HepG2 (cell line): ENCODE data around the gene SRSF12. TPM values are rescaled to one million over a fixed set of nuclear protein-coding genes. Genes with fewer than 3 reads are reported as not detected.

Source experiments
- ARID3A ChIP-seq: IDR thresholded peaks from 2 replicates; pipeline ENCODE4 v1.6.1; 2012; ENCODE audit warnings: low read depth, low read length, improper control_type of control experiment
- BATF2 ChIP-seq: sonication (generic); formaldehyde crosslinking; IDR thresholded peaks from 2 replicates; pipeline ENCODE4 v1.8.0; 2022; ENCODE audit warnings: mild to moderate bottlenecking, missing genetic modification reagents, moderate library complexity
- ELF4 ChIP-seq: sonication (generic); formaldehyde crosslinking; IDR thresholded peaks from 2 replicates; pipeline ENCODE4 v1.5.0; 2020; ENCODE audit warnings: missing genetic modification reagents, mild to moderate bottlenecking, moderate library complexity, borderline replicate concordance
- HMG20B ChIP-seq: conservative IDR thresholded peaks from 2 replicates; pipeline ENCODE4 v1.6.1; 2016; ENCODE audit warnings: missing genetic modification reagents, missing compliant biosample characterization
- HNF4A ChIP-seq: sonication (generic); formaldehyde crosslinking; IDR thresholded peaks from 2 replicates; pipeline ENCODE4 v1.4.0; 2020; ENCODE audit warnings: missing genetic modification reagents
- HNRNPUL1 ChIP-seq: fragments of 200-400 bp; formaldehyde crosslinking; IDR thresholded peaks from 2 replicates; pipeline ENCODE4 v1.6.1; 2017; ENCODE audit warnings: low read depth, mild to moderate bottlenecking, low read length, moderate library complexity
- KLF6 ChIP-seq: IDR thresholded peaks from 2 replicates; pipeline ENCODE4 v1.8.0; 2016; ENCODE audit warnings: missing biosample characterization, missing genetic modification reagents
- NFIC ChIP-seq: IDR thresholded peaks from 2 replicates; pipeline ENCODE4 v1.6.1; 2012; ENCODE audit warnings: mild to moderate bottlenecking, low read length, inconsistent platforms
- NR2F6 ChIP-seq, 2 experiments: IDR thresholded peaks; 2 replicates each; pipeline ENCODE4 v1.6.1; 2016; ENCODE audit warnings: antibody characterized with exemption in 1 of 2, mild to moderate bottlenecking in 1 of 2
- PHF21A ChIP-seq: sonication (generic); formaldehyde crosslinking; IDR thresholded peaks from 2 replicates; pipeline ENCODE4 v1.5.0; 2020; ENCODE audit warnings: mild to moderate bottlenecking, missing genetic modification reagents
- PITX1 ChIP-seq: sonication (generic); formaldehyde crosslinking; IDR thresholded peaks from 2 replicates; pipeline ENCODE4 v1.5.1; 2020; ENCODE audit warnings: mild to moderate bottlenecking, missing genetic modification reagents
- RBM39 ChIP-seq: fragments of 200-400 bp; formaldehyde crosslinking; IDR thresholded peaks from one replicate; pipeline ENCODE4 v1.6.1; 2018; ENCODE audit warnings: antibody characterized with exemption, mild to moderate bottlenecking, low read depth, low read length; ENCODE audit not compliant: poor library complexity, severe bottlenecking
- SMAD1 ChIP-seq: sonication (generic); formaldehyde crosslinking; IDR thresholded peaks from 2 replicates; pipeline ENCODE4 v1.4.0; 2020; ENCODE audit warnings: missing genetic modification reagents, low read depth, mild to moderate bottlenecking, borderline replicate concordance
- TARDBP ChIP-seq: sonication (generic); formaldehyde crosslinking; IDR thresholded peaks from 2 replicates; pipeline ENCODE4 v1.8.0; 2022; ENCODE audit warnings: mild to moderate bottlenecking, missing genetic modification reagents
- ZFX ChIP-seq: sonication (generic); formaldehyde crosslinking; IDR thresholded peaks from 2 replicates; pipeline ENCODE4 v1.4.0; 2020; ENCODE audit warnings: mild to moderate bottlenecking, low read depth, missing genetic modification reagents, moderate library complexity
- ZMYM3 ChIP-seq: sonication (generic); formaldehyde crosslinking; IDR thresholded peaks from 2 replicates; pipeline ENCODE4 v1.5.1; 2020; ENCODE audit warnings: mild to moderate bottlenecking, missing genetic modification reagents
- ZNF512B ChIP-seq: sonication (generic); formaldehyde crosslinking; IDR thresholded peaks from 2 replicates; pipeline ENCODE4 v1.5.1; 2020; ENCODE audit warnings: missing genetic modification reagents, mild to moderate bottlenecking, borderline replicate concordance
- ZNF644 ChIP-seq: IDR thresholded peaks from 2 replicates; pipeline ENCODE4 v1.6.1; 2016; ENCODE audit warnings: low read depth
- polyA plus RNA-seq, 8 experiments: library from polyadenylated mRNA; depleted of rRNA in 3 of 8; stranded (reverse) in 7 of 8; unstranded in 1 of 8; fragments of >200 nt; fragmentation: Illumina TruSeq in 4 of 8; extraction: Trizol in 4 of 8; gene quantifications; 2 replicates each; pipeline versions ENCODE4 v1.2.1 to v1.2.3, GENCODE V29; 2011 to 2016; ENCODE audit warnings: low read depth in 4 of 8, missing spikeins in 1 of 8, mixed read lengths in 1 of 8; ENCODE audit not compliant: insufficient read depth in 1 of 8
- total RNA-seq, 5 experiments: library from RNA; depleted of rRNA; stranded (reverse); fragments of >200 nt; fragmentation: Illumina TruSeq; extraction: Trizol; gene quantifications; 2 replicates each; pipeline ENCODE4 v1.2.3, GENCODE V29; 2016; ENCODE audit warnings: low read depth in 1 of 5
- TF ChIP-seq, protein P1 (sequence below): sonication (generic); formaldehyde crosslinking; IDR thresholded peaks from 2 replicates; pipeline ENCODE4 v1.4.0; 2020; ENCODE audit warnings: missing genetic modification reagents
- TF ChIP-seq, protein P2 (sequence below): sonication (generic); formaldehyde crosslinking; IDR thresholded peaks from 2 replicates; pipeline ENCODE4 v1.4.0; 2020; ENCODE audit warnings: missing genetic modification reagents

SRSF12 gene
- total and polyA plus RNA-seq, 2 of the 13 experiments (the other 11 are each of a cell fraction or from before 2014, with no cell fraction given) = 1.7 to 1.9 TPM

DNA sequence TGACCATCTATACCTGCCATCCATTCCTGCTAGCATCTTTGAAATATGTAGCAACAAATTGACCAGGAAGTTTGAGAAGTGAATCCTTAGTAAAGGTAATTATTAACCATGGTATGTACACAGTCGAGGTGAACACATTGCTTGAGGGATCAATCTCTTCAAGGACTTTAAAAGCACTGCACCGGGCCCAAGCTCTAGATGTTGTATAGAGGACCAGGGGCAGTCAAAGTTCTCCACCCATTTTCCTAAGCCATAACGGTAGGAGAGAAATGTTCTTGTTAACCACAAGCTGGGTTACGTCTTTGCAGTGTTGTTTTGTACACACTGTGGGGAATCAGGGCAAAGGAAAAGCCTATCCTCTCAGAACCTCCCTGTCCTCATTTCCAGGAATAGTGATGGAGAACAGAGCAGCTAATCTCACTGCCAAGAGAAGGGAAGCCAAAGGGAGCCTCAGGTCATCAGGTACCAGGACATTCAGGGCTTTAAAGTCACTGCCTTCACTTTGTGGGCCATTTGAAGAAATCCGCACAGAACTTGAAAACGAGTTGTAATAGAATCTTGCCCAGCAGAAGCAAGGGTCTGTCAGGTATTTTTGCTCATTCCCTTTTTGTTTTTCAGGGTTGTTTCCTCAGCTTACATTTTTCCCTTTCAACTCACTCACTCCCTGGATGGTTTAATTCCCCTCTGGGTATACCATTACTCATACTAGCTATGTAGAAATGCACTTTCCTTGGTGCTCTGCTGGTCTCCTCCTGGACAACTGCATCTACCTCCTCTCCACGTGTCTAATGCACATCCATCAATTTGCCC lies 22.7 kb upstream of the SRSF12 start (continued):
- TF ChIP-seq, protein P1, sequence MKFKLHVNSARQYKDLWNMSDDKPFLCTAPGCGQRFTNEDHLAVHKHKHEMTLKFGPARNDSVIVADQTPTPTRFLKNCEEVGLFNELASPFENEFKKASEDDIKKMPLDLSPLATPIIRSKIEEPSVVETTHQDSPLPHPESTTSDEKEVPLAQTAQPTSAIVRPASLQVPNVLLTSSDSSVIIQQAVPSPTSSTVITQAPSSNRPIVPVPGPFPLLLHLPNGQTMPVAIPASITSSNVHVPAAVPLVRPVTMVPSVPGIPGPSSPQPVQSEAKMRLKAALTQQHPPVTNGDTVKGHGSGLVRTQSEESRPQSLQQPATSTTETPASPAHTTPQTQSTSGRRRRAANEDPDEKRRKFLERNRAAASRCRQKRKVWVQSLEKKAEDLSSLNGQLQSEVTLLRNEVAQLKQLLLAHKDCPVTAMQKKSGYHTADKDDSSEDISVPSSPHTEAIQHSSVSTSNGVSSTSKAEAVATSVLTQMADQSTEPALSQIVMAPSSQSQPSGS (CRISPR knock-in tag) = 0 out of 2 replicates have a peak, but pooled peaks have one; percentile 46
- no peak for TF ChIP-seq SMAD1 (CRISPR knock-in tag)
- TF ChIP-seq, protein P2, sequence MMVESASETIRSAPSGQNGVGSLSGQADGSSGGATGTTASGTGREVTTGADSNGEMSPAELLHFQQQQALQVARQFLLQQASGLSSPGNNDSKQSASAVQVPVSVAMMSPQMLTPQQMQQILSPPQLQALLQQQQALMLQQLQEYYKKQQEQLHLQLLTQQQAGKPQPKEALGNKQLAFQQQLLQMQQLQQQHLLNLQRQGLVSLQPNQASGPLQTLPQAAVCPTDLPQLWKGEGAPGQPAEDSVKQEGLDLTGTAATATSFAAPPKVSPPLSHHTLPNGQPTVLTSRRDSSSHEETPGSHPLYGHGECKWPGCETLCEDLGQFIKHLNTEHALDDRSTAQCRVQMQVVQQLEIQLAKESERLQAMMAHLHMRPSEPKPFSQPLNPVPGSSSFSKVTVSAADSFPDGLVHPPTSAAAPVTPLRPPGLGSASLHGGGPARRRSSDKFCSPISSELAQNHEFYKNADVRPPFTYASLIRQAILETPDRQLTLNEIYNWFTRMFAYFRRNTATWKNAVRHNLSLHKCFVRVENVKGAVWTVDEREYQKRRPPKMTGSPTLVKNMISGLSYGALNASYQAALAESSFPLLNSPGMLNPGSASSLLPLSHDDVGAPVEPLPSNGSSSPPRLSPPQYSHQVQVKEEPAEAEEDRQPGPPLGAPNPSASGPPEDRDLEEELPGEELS (CRISPR knock-in tag) = peak; percentile 64
- TF ChIP-seq KLF6 (CRISPR knock-in tag) = 0 out of 2 replicates have a peak, but pooled peaks have one; percentile 48
- TF ChIP-seq ZFX (CRISPR knock-in tag) = peak; percentile 44; the same call in 1 of the 2 replicates
- 0 out of 2 replicates have a peak, but pooled peaks have one; percentile 13 for TF ChIP-seq ZNF644
- no peak for TF ChIP-seq ELF4 (CRISPR knock-in tag)
- TF ChIP-seq ARID3A = no peak
- TF ChIP-seq NFIC = peak; percentile 73
- no peak for TF ChIP-seq BATF2 (CRISPR knock-in tag)
- peak; percentile 77; the same call in 1 of the 2 replicates for TF ChIP-seq PITX1 (CRISPR knock-in tag)
- peak; percentile 79; the same call in 1 of the 2 replicates for TF ChIP-seq TARDBP (CRISPR knock-in tag)
- peak; percentile 58 for TF ChIP-seq HNF4A
- TF ChIP-seq NR2F6 (IDR thresholded peaks at IDR 0.05) = peak; percentile 50
- no peak; the same call in 1 of the 2 replicates for TF ChIP-seq NR2F6 (CRISPR knock-in tag; IDR thresholded peaks at IDR 0.05)
- peak; percentile 66; the same call in 1 of the 2 replicates for TF ChIP-seq HMG20B
- no peak for TF ChIP-seq RBM39
- TF ChIP-seq HNRNPUL1 = 0 out of 2 replicates have a peak, but pooled peaks have one; percentile 70
- TF ChIP-seq ZNF512B = 0 out of 2 replicates have a peak, but pooled peaks have one; percentile 68
- peak; percentile 87 for TF ChIP-seq PHF21A (CRISPR knock-in tag)
- peak; percentile 41; the same call in 1 of the 2 replicates for TF ChIP-seq ZMYM3 (CRISPR knock-in tag)
